GM23248 (cell line): Measurements from ENCODE around the gene LRIG1. TPM values are rescaled to one million over a fixed set of nuclear protein-coding genes. Genes with fewer than 3 reads are reported as not detected.
A peak's percentile ranks its signal among the peaks of the same experiment; 100 is the strongest.

ENCODE experiments used
- DNase-seq: peaks from one replicate; pipeline ENCODE4 v3.0.0-alpha.2; 2015
- H2AFZ ChIP-seq: fragments of 200-600 bp; sonication (generic); 2 replicates; pipeline ENCODE4 v1.6.1; 2016; ENCODE audit warnings: antibody characterized with exemption
- H3F3A ChIP-seq: fragments of 200-600 bp; sonication (generic); 2 replicates; pipeline ENCODE4 v1.6.1; 2016; ENCODE audit warnings: mild to moderate bottlenecking, antibody characterized with exemption, mixed run types; ENCODE audit not compliant: insufficient read depth
- H3K27ac ChIP-seq: fragments of 200-600 bp; sonication (generic); 2 replicates; pipeline ENCODE4 v1.5.1; 2016; ENCODE audit warnings: mild to moderate bottlenecking
- H3K27me3 ChIP-seq: fragments of 200-600 bp; sonication (generic); replicated peaks from 2 replicates; pipeline ENCODE4 v1.6.1; 2016; ENCODE audit warnings: mild to moderate bottlenecking; ENCODE audit not compliant: insufficient read depth
- H3K36me3 ChIP-seq: fragments of 200-600 bp; sonication (generic); 2 replicates; pipeline ENCODE4 v1.6.1; 2016; ENCODE audit warnings: low read depth, mild to moderate bottlenecking
- H3K4me1 ChIP-seq: fragments of 200-600 bp; sonication (generic); 2 replicates; pipeline ENCODE4 v1.6.1; 2016; ENCODE audit warnings: mild to moderate bottlenecking; ENCODE audit not compliant: insufficient read depth
- H3K4me2 ChIP-seq: fragments of 200-600 bp; sonication (generic); one replicate; pipeline ENCODE4 v1.6.1; 2016; ENCODE audit warnings: mild to moderate bottlenecking; ENCODE audit not compliant: unreplicated experiment
- H3K4me3 ChIP-seq: fragments of 200-600 bp; sonication (generic); 2 replicates; pipeline ENCODE4 v1.5.1; 2016; ENCODE audit warnings: mild to moderate bottlenecking
- H3K79me2 ChIP-seq: fragments of 200-600 bp; sonication (generic); 2 replicates; pipeline ENCODE4 v1.6.1; 2016; ENCODE audit warnings: mild to moderate bottlenecking; ENCODE audit not compliant: insufficient read depth
- H3K9ac ChIP-seq: fragments of 200-600 bp; sonication (generic); 2 replicates; pipeline ENCODE4 v1.6.1; 2016; ENCODE audit warnings: mild to moderate bottlenecking
- H3K9me2 ChIP-seq: fragments of 200-600 bp; sonication (generic); 2 replicates; pipeline ENCODE4 v1.6.1; 2016; ENCODE audit warnings: mixed run types, mild to moderate bottlenecking, moderate library complexity; ENCODE audit not compliant: insufficient read depth
- H3K9me3 ChIP-seq: fragments of 200-600 bp; sonication (generic); one replicate; pipeline ENCODE4 v1.6.1; 2017; ENCODE audit warnings: low read depth
- H4K20me1 ChIP-seq: fragments of 200-600 bp; sonication (generic); 2 replicates; pipeline ENCODE4 v1.6.0; 2016; ENCODE audit not compliant: insufficient read depth
- EZH2 ChIP-seq: fragments of 200-600 bp; sonication (generic); IDR thresholded peaks from 2 replicates; pipeline ENCODE4 v1.6.1; 2018; ENCODE audit warnings: antibody characterized with exemption, mild to moderate bottlenecking; ENCODE audit not compliant: insufficient read depth, poor library complexity, severe bottlenecking
- EZH2phosphoT487 ChIP-seq: fragments of 200-600 bp; sonication (generic); IDR thresholded peaks from 2 replicates; pipeline ENCODE4 v1.6.1; 2018; ENCODE audit warnings: antibody characterized with exemption, moderate library complexity, mild to moderate bottlenecking, low read depth; ENCODE audit not compliant: insufficient read depth
- WGBS, 2 experiments: methylation state at CpG; one replicate each; pipeline ENCODE4 v1.1.6; 2015 to 2017; ENCODE audit warnings: low lambda C conversion rate in 2 of 2, low coverage in 1 of 2; ENCODE audit errors: missing lambda C conversion rate in 2 of 2; 5-methylcytosine and 5-hydroxymethylcytosine counted together
- in situ Hi-C: fragments of 300-500 bp; cut with MboI; formaldehyde crosslinking; loops from 2 replicates; pipeline ENCODE4 v1.15.0; 2020
- polyA plus RNA-seq: library from polyadenylated mRNA; unstranded; fragments of >200 nt; fragmentation: Nextera tagmentation; extraction: Ambion mirVana; gene quantifications from 2 replicates; pipeline ENCODE4 v1.2.1, GENCODE V29; 2016
- total RNA-seq: library from RNA; depleted of rRNA; stranded (reverse); fragments of >200 nt; shearing (Covaris generic); gene quantifications from 2 replicates; pipeline ENCODE4 v1.2.3, GENCODE V29; 2014

The LRIG1 gene
- total and polyA plus RNA-seq, 2 experiments from 2014 or later, result 3.1 to 6.5 TPM

GRCh38 chr3:66485291-66485968 lies 15.4 kb downstream of the LRIG1 start:
- 47 to 50% methylated on average over 12 of the region's 12 CpGs for WGBS, 2 experiments
- in situ Hi-C loops, result no loop called here
- peak overlapping the region; percentile 2 for H3K4me2 ChIP-seq
- peaks cover 24% of the 10 kb centered on the region for H3F3A ChIP-seq
- H3K27me3 ChIP-seq, result no peaks in the 10 kb centered on the region
- peak; percentile 76 for DNase-seq
- H3K9me2 ChIP-seq, result no peaks in the 10 kb centered on the region
- no peaks in the 10 kb centered on the region for H3K36me3 ChIP-seq
- no peak for TF ChIP-seq EZH2
- no peak for TF ChIP-seq EZH2phosphoT487
- H3K9ac ChIP-seq, result no peak overlapping the region
- H3K4me3 ChIP-seq, result no peak overlapping the region
- no peaks in the 10 kb centered on the region for H4K20me1 ChIP-seq
- no peak overlapping the region; the same call in 1 of the 2 replicates for H3K27ac ChIP-seq
- peaks cover 37% of the 10 kb centered on the region; the same call in 1 of the 2 replicates for H3K79me2 ChIP-seq
- H3K9me3 ChIP-seq, result no peaks in the 10 kb centered on the region
- no peak overlapping the region for H2AFZ ChIP-seq
- peaks cover 42% of the 10 kb centered on the region for H3K4me1 ChIP-seq

GRCh38 chr3:66484106-66484844 lies 16.5 kb downstream of the LRIG1 start:
- Histone ChIP-seq H4K20me1 (no peaks in the 10 kb centered on the region), H3K9ac (no peak overlapping the region), H2AFZ (no peak overlapping the region), H3K4me1 (peaks cover 47% of the 10 kb centered on the region), H3K27me3 (no peaks in the 10 kb centered on the region), H3K27ac (no peak overlapping the region), H3F3A (peaks cover 24% of the 10 kb centered on the region), H3K4me3 (no peak overlapping the region), H3K36me3 (no peaks in the 10 kb centered on the region), H3K9me2 (no peaks in the 10 kb centered on the region), H3K4me2 (no peak overlapping the region), H3K79me2 (peaks cover 39% of the 10 kb centered on the region; the same call in 1 of the 2 replicates), H3K9me3 (no peaks in the 10 kb centered on the region)
- no peak for DNase-seq
- WGBS, 2 experiments, result 64 to 67% methylated on average over 9 of the region's 9 CpGs
- in situ Hi-C loops, result no loop called here
- no peak for TF ChIP-seq EZH2
- TF ChIP-seq EZH2phosphoT487, result no peak

GRCh38 chr3:66483409-66483906 lies 17.4 kb downstream of the LRIG1 start:
- no peaks in the 10 kb centered on the region for H3K9me3 ChIP-seq
- H2AFZ ChIP-seq, result no peak overlapping the region; the same call in 1 of the 2 replicates
- TF ChIP-seq EZH2phosphoT487 (no peak), EZH2 (no peak)
- 0 out of 2 replicates have a peak overlapping the region, but pooled peaks have one; percentile 16 for H3K27ac ChIP-seq
- H3F3A ChIP-seq, result peaks cover 24% of the 10 kb centered on the region
- H3K27me3 ChIP-seq, result no peaks in the 10 kb centered on the region
- 47 to 49% methylated on average over 13 of the region's 13 CpGs for WGBS, 2 experiments
- DNase-seq, result peak; percentile 41
- H3K79me2 ChIP-seq, result peaks cover 39% of the 10 kb centered on the region; the same call in 1 of the 2 replicates
- H3K9ac ChIP-seq, result peak overlapping the region; percentile 14; the same call in 1 of the 2 replicates
- H3K4me3 ChIP-seq, result no peak overlapping the region
- no peaks in the 10 kb centered on the region for H3K9me2 ChIP-seq
- H3K36me3 ChIP-seq, result no peaks in the 10 kb centered on the region
- no peak overlapping the region for H3K4me2 ChIP-seq
- in situ Hi-C loops, result no loop called here
- no peaks in the 10 kb centered on the region for H4K20me1 ChIP-seq
- peaks cover 47% of the 10 kb centered on the region for H3K4me1 ChIP-seq

- H3K4me2 ChIP-seq, result no peak overlapping the region
- H3K36me3 ChIP-seq, result no peaks in the 10 kb centered on the region
- TF ChIP-seq EZH2 (no peak), EZH2phosphoT487 (no peak)
- H3K4me3 ChIP-seq, result no peak overlapping the region
- no peaks in the 10 kb centered on the region for H3K9me2 ChIP-seq
- no peaks in the 10 kb centered on the region for H3K9me3 ChIP-seq
- H3K79me2 ChIP-seq, result peaks cover 43% of the 10 kb centered on the region; the same call in 1 of the 2 replicates
- no peaks in the 10 kb centered on the region for H3K27me3 ChIP-seq
- peaks cover 24% of the 10 kb centered on the region for H3F3A ChIP-seq
- 15 to 32% methylated on average over 4 of the region's 4 CpGs for WGBS, 2 experiments
- no peak overlapping the region; the same call in 1 of the 2 replicates for H2AFZ ChIP-seq
- peaks cover 47% of the 10 kb centered on the region for H3K4me1 ChIP-seq
- DNase-seq, result peak; percentile 78
- H3K27ac ChIP-seq, result 0 out of 2 replicates have a peak overlapping the region, but pooled peaks have one; percentile 16
- H3K9ac ChIP-seq, result peak overlapping the region; percentile 17
- H4K20me1 ChIP-seq, result no peaks in the 10 kb centered on the region
- in situ Hi-C loops, result no loop called here
These were observed 17.8 kb downstream of the LRIG1 start for GRCh38 chr3:66483006-66483405.
